Karpas-422 (cell line): Measurements from ENCODE around the gene PPHLN1. TPM values are rescaled to one million over a fixed set of nuclear protein-coding genes. Genes with fewer than 3 reads are reported as not detected.

Experiments used
- DNase-seq: peaks from one replicate; pipeline ENCODE4 v3.0.0-alpha.2; 2015
- H2AFZ ChIP-seq: fragments of 200-600 bp; sonication (generic); 2 replicates; pipeline ENCODE4 v1.6.1; 2014; ENCODE audit warnings: antibody characterized with exemption, low read length, mixed read lengths
- H3K27ac ChIP-seq: fragments of 200-600 bp; sonication (generic); 2 replicates; pipeline ENCODE4 v1.5.1; 2014; ENCODE audit warnings: mild to moderate bottlenecking, low read length, moderate library complexity
- H3K27me3 ChIP-seq: fragments of 200-600 bp; sonication (generic); 2 replicates; pipeline ENCODE4 v1.6.1; 2014; ENCODE audit warnings: low read length, mixed read lengths
- H3K36me3 ChIP-seq: fragments of 200-600 bp; sonication (generic); 2 replicates; pipeline ENCODE4 v1.6.1; 2014; ENCODE audit warnings: low read length, mixed read lengths; ENCODE audit not compliant: insufficient read depth
- H3K4me1 ChIP-seq: fragments of 200-600 bp; sonication (generic); 2 replicates; pipeline ENCODE4 v1.6.1; 2014; ENCODE audit warnings: mild to moderate bottlenecking, low read length, mixed read lengths
- H3K4me2 ChIP-seq: fragments of 200-600 bp; sonication (generic); 2 replicates; pipeline ENCODE4 v1.6.1; 2014; ENCODE audit warnings: low read length, low read depth, mild to moderate bottlenecking; ENCODE audit not compliant: poor library complexity, severe bottlenecking
- H3K4me3 ChIP-seq: fragments of 200-600 bp; sonication (generic); 2 replicates; pipeline ENCODE4 v1.5.1; 2014; ENCODE audit warnings: mild to moderate bottlenecking, antibody characterized with exemption, low read length, mixed read lengths
- H3K79me2 ChIP-seq: fragments of 200-600 bp; sonication (generic); 2 replicates; pipeline ENCODE4 v1.6.1; 2014; ENCODE audit warnings: mild to moderate bottlenecking, low read length, mixed read lengths
- H3K9ac ChIP-seq: fragments of 200-600 bp; sonication (generic); 2 replicates; pipeline ENCODE4 v1.6.0; 2014; ENCODE audit warnings: low read length
- H3K9me2 ChIP-seq: fragments of 200-600 bp; sonication (generic), shearing (Covaris generic); replicated peaks from 2 replicates; pipeline ENCODE4 v1.6.0; 2014; ENCODE audit warnings: mild to moderate bottlenecking, low read length, moderate library complexity; ENCODE audit not compliant: insufficient read depth
- H3K9me3 ChIP-seq: fragments of 300-700, 200-600 bp; sonication (generic); 2 replicates; pipeline ENCODE4 v1.6.1; 2014; ENCODE audit warnings: low read length, mixed read lengths
- H4K20me1 ChIP-seq: fragments of 200-600 bp; sonication (generic); 2 replicates; pipeline ENCODE4 v1.6.1; 2014; ENCODE audit warnings: mild to moderate bottlenecking, antibody characterized with exemption, low read length, low read depth; ENCODE audit not compliant: insufficient read depth
- total RNA-seq: library from RNA; depleted of rRNA; stranded (reverse); fragments of >200 nt; shearing (Covaris generic); gene quantifications from 2 replicates; pipeline ENCODE4 v1.2.3, GENCODE V29; 2014; ENCODE audit warnings: low replicate concordance; rRNA removed

Gene PPHLN1, protein sequence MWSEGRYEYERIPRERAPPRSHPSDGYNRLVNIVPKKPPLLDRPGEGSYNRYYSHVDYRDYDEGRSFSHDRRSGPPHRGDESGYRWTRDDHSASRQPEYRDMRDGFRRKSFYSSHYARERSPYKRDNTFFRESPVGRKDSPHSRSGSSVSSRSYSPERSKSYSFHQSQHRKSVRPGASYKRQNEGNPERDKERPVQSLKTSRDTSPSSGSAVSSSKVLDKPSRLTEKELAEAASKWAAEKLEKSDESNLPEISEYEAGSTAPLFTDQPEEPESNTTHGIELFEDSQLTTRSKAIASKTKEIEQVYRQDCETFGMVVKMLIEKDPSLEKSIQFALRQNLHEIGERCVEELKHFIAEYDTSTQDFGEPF
- total RNA-seq, result 115 and 174 TPM in 2 replicates

DNA sequence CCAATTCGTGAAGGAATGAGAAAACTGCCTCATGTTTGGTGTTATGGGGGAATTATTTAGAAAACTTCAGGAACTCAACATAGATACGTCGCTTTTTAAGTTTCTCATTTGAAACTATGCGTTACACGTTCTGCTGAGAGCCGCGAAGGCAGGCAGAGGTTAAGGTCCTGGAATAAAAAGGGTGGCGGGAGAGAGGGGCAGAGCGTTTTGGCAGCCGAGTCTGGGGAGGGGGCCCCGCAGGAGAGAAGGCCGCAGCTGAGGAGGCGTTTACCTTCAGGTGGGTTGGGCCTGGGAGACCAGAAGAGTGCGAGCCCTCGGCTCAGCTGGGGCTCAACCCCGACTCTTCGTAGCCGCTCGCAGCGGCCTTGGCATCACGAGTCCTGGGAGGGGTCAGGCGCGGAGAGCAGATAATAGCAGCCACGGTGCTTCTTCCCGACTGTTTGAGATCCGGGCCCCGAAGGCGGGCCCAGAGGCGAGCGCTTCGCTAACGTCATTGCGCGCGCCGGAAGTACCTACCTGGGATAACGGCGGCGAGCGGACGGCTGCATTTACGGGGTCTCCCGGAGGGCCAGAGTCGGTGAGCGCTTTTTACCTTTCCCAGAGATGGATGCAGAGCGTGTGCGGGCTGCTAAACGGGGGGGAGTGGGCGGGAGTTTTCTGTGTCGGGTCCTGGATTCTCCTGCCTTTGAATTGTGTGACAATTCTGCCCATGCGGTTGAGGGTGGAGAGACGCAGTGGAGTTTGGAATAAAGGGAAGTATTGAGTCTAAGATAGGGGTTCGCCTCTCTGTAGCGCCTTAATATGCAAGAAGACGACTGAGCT, at the start of gene PPHLN1, which contains the start of gene ZCRB1:
Gene PPHLN1 (plus strand): TSS at position 515 of the 822 bp plus-strand sequence. CDS start 9,736 bp downstream, outside the sequence.
Gene ZCRB1 (minus strand): TSS at position 442 of the 822 bp plus-strand sequence. CDS start 1,992 bp downstream, outside the sequence.
- H3K9me3 ChIP-seq, result no peaks in the 10 kb centered on the region
- H3K9me2 ChIP-seq, result no peaks in the 10 kb centered on the region
- peak within 1 kb of the TSS; percentile 71 for H3K27ac ChIP-seq
- peak; percentile 96 for DNase-seq
- peak within 1 kb of the TSS; percentile 81 for H3K9ac ChIP-seq
- no peaks in the 10 kb centered on the region for H3K27me3 ChIP-seq
- H2AFZ ChIP-seq, result peak within 1 kb of the TSS; percentile 62; the same call in 1 of the 2 replicates
- peak within 1 kb of the TSS; percentile 89 for H3K4me2 ChIP-seq
- peaks cover 13% of the 10 kb centered on the region for H4K20me1 ChIP-seq
- H3K4me3 ChIP-seq, result peak within 1 kb of the TSS; percentile 73
- H3K4me1 ChIP-seq, result peaks cover 33% of the 10 kb centered on the region
- H3K79me2 ChIP-seq, result peaks cover 68% of the 10 kb centered on the region
- 0 out of 2 replicates have a peak, but pooled peaks cover 5% of the 10 kb centered on the region for H3K36me3 ChIP-seq

DNA sequence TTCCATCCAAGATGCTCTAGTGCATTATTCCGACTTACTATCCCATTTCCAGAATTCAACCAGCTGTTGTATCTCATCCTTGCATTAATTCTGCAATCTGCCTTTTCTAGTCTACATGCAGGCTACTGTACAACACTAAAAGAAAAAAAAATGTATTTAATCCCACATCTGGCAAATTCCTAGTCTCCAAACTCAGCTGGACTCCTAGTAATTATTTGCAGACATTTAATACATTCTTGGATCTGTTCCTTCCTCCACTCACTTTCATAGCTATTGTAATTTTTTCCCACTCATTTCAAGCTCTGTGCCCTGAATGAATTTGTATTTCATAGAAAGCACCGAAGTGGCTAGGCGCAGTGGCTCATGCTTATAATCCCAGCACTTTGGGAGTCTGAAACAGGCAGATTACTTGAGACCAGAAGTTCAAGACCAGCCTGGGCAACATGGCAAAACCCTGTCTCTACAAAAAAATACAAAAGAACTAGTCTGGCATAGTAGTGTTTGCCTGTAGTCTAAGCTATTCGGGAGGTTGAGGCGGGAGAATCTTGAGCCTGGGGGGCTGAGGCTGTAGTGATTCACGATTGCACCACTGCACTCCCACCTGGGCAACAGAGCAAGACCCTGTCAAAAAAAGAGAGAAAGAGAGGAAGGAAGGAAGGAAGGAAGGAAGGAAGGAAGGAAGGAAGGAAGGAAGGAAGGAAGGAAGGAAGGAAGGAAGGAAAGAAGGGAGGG, 48.4 kb upstream of the PPHLN1 start:
- Histone ChIP-seq H3K36me3 (no peaks in the 10 kb centered on the region), H2AFZ (no peak overlapping the region), H3K4me3 (no peak overlapping the region), H3K4me2 (no peak overlapping the region), H3K9me2 (no peaks in the 10 kb centered on the region), H3K27me3 (no peaks in the 10 kb centered on the region), H3K9ac (no peak overlapping the region), H4K20me1 (no peaks in the 10 kb centered on the region), H3K9me3 (no peaks in the 10 kb centered on the region; the same call in 1 of the 2 replicates), H3K79me2 (no peaks in the 10 kb centered on the region), H3K27ac (no peak overlapping the region), H3K4me1 (peaks cover 31% of the 10 kb centered on the region)
- DNase-seq, result no peak

DNA sequence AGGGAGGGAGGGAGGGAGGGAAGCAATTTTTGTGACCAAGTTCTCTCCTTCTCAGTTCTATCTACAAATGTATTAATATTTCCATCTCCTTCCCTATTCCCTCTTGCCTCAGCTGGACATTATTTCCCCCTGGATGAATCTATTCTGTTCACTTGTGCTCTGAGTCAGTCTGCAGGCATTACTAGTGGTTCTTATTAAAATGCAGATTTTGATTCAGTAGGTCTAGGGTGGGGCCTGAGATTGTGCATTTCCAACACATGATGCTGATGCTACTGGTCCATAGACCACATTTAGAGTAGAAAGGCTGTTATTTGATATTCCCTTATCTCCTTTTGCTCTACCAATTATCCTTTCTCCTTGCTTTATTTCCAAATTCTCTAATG, 47.8 kb upstream of the PPHLN1 start:
- H3K36me3 ChIP-seq, result no peaks in the 10 kb centered on the region
- H3K9me2 ChIP-seq, result no peaks in the 10 kb centered on the region
- DNase-seq, result no peak
- H3K79me2 ChIP-seq, result no peaks in the 10 kb centered on the region
- no peak overlapping the region for H3K27ac ChIP-seq
- peaks cover 36% of the 10 kb centered on the region for H3K4me1 ChIP-seq
- H3K4me3 ChIP-seq, result no peak overlapping the region
- H3K4me2 ChIP-seq, result no peak overlapping the region
- no peaks in the 10 kb centered on the region for H4K20me1 ChIP-seq
- no peak overlapping the region for H2AFZ ChIP-seq
- no peaks in the 10 kb centered on the region for H3K27me3 ChIP-seq
- no peaks in the 10 kb centered on the region for H3K9me3 ChIP-seq
- no peak overlapping the region for H3K9ac ChIP-seq

DNA sequence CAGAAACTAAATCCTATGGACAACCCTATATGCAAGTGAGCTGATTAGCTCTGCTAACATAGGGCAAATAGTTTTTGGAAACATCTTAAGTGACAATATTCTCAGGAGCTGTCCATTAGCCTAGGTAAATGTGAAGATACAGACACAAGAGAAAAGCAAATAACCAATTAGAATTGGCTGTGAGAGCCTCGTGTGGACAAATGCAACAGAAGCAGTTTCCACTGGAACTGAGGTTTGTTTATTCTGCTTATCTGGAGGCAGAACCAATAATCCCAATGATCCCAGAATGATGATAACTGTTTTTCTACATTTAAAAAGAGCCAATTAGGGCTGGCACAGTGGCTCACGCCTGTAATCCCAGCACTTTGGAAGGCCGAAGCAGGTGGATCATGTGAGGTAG, 44.7 kb upstream of the PPHLN1 start:
- Histone ChIP-seq H4K20me1 (no peaks in the 10 kb centered on the region), H3K36me3 (no peaks in the 10 kb centered on the region), H3K9me3 (no peaks in the 10 kb centered on the region), H3K27ac (peak overlapping the region; percentile 90), H2AFZ (no peak overlapping the region), H3K9ac (no peak overlapping the region), H3K27me3 (no peaks in the 10 kb centered on the region), H3K79me2 (no peaks in the 10 kb centered on the region), H3K4me2 (peak overlapping the region; percentile 22), H3K9me2 (no peaks in the 10 kb centered on the region), H3K4me1 (peaks cover 56% of the 10 kb centered on the region), H3K4me3 (no peak overlapping the region)
- no peak for DNase-seq

DNA sequence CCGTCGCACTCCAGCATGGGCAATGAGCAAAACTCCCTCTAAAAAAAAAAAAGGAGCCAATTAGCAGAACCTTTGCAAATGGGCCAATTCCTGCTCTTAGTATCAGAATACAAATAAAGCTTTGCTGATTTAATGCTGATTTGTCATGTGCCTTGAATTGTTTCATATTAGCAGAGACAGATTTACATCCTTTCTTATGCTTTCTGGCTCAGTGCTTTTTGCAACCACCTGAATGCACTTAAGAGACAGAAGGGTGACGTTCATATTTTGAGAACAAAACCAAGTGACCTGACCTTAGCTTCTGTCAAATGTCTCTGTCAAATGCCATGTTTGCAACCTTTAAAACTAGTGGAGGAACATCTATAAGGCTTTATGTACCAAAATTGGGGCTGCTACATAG, 44.1 kb upstream of the PPHLN1 start:
- peak; percentile 91 for DNase-seq

DNA sequence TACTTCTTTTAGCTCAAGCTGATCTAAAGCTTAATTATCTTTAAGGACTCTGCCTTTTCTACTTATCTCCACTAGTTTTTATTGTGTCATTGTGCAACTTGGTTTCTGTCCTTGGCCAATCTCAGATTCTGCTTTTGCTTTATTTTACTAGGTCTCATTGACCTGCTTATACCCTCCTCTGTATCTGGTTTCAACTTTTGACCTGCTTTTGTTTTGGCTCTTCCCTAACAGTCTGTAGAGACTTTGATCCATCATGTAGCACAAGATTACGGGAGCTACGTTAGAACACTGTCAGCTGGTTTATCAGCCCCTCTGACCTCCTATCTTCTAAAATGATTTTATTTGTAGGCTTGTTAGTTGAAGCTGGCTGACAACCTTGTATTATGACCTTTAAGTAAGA, 43.7 kb upstream of the PPHLN1 start:
- Histone ChIP-seq H3K9me3 (no peaks in the 10 kb centered on the region), H3K36me3 (no peaks in the 10 kb centered on the region), H3K27ac (peak overlapping the region; percentile 90), H3K4me3 (peak overlapping the region; percentile 22), H3K4me2 (peak overlapping the region; percentile 61), H3K79me2 (no peaks in the 10 kb centered on the region), H3K27me3 (no peaks in the 10 kb centered on the region), H3K9ac (peak overlapping the region; percentile 50), H3K4me1 (peaks cover 56% of the 10 kb centered on the region), H2AFZ (peak overlapping the region; percentile 29), H4K20me1 (no peaks in the 10 kb centered on the region), H3K9me2 (no peaks in the 10 kb centered on the region)
- peak; percentile 50 for DNase-seq

More for the DNA sequence above, 44.1 kb upstream of the PPHLN1 start:
- no peaks in the 10 kb centered on the region for H3K9me3 ChIP-seq
- H3K9ac ChIP-seq, result peak overlapping the region; percentile 50
- peak overlapping the region; percentile 29 for H2AFZ ChIP-seq
- peak overlapping the region; percentile 22; the same call in 1 of the 2 replicates for H3K4me3 ChIP-seq
- no peaks in the 10 kb centered on the region for H3K36me3 ChIP-seq
- no peaks in the 10 kb centered on the region for H4K20me1 ChIP-seq
- no peaks in the 10 kb centered on the region for H3K79me2 ChIP-seq
- H3K9me2 ChIP-seq, result no peaks in the 10 kb centered on the region
- H3K4me2 ChIP-seq, result peak overlapping the region; percentile 61
- peak overlapping the region; percentile 90 for H3K27ac ChIP-seq
- H3K4me1 ChIP-seq, result peaks cover 56% of the 10 kb centered on the region
- no peaks in the 10 kb centered on the region for H3K27me3 ChIP-seq

DNA sequence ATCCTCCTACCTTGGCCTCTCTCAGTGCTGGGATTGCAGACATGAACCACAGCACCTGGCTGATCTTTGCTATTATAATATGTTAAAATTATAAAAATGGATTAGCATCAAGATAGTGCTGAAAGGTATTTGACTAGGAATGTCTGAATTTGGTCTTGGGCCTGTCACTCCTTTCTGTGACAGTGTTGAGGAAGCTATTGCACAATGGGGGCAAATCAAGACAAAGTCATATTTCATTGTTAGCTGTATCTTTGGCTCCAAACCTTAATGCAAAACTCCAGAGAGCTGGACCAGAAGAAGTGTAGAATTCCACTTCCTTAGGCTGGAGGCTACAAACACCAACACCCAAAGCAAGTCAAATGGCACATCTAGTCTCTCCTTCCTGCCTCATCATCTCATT, 42.2 kb upstream of the PPHLN1 start:
- Histone ChIP-seq H3K4me2 (peak overlapping the region; percentile 55), H2AFZ (peak overlapping the region; percentile 40; the same call in 1 of the 2 replicates), H3K9me3 (no peaks in the 10 kb centered on the region)

More for the DNA sequence above, 42.2 kb upstream of the PPHLN1 start:
- H4K20me1 ChIP-seq, result no peaks in the 10 kb centered on the region
- peak; percentile 63 for DNase-seq
- no peaks in the 10 kb centered on the region for H3K27me3 ChIP-seq
- no peaks in the 10 kb centered on the region for H3K36me3 ChIP-seq
- peaks cover 59% of the 10 kb centered on the region for H3K4me1 ChIP-seq
- H3K9me2 ChIP-seq, result no peaks in the 10 kb centered on the region
- H3K9ac ChIP-seq, result no peak overlapping the region
- no peaks in the 10 kb centered on the region for H3K79me2 ChIP-seq
- H3K27ac ChIP-seq, result peak overlapping the region; percentile 90
- no peak overlapping the region for H3K4me3 ChIP-seq
